H1 (cell line): Measurements from ENCODE around the gene LARP6. TPM values are rescaled to one million over a fixed set of nuclear protein-coding genes. Genes with fewer than 3 reads are reported as not detected.

Experiments used
- CTCF ChIA-PET: fragments of 300-600 bp; sonication (Branson Sonifier 250); formaldehyde crosslinking; loops from one replicate; lab custom pipeline; 2021; ENCODE audit not compliant: partially characterized antibody; lab: Charles Lee
- POLR2A ChIA-PET: fragments of 300-600 bp; sonication (Branson Sonifier 250); formaldehyde crosslinking; loops from one replicate; lab custom pipeline; 2021; ENCODE audit warnings: inconsistent platforms; ENCODE audit not compliant: partially characterized antibody; lab: Charles Lee
- DNase-seq, 2 experiments: peaks; one replicate each; pipeline versions ENCODE4 v3.0.0 to v3.0.0-alpha.2; 2010 to 2022; ENCODE audit warnings: low spot score in 2 of 2, low read depth in 1 of 2, mixed read lengths in 1 of 2
- FAIRE-seq: peaks from 2 replicates; lab custom pipeline; 2011; peaks lifted over from hg19 to GRCh38; lab: Jason Lieb, UNC
- H2AFZ ChIP-seq: 2 replicates; pipeline ENCODE4 v1.8.1; 2012; ENCODE audit warnings: low read length, inconsistent platforms
- H2AK5ac ChIP-seq: 2 replicates; pipeline ENCODE4 v1.6.1; 2013; ENCODE audit warnings: low read depth, low read length
- H2BK120ac ChIP-seq: replicated peaks from 2 replicates; pipeline ENCODE3; 2013; ENCODE audit warnings: low read depth, low read length, inconsistent platforms
- H2BK12ac ChIP-seq: 2 replicates; pipeline ENCODE4 v1.6.1; 2013; ENCODE audit warnings: low read depth, low read length
- H2BK15ac ChIP-seq: 2 replicates; pipeline ENCODE4 v1.6.1; 2013; ENCODE audit warnings: low read length
- H2BK20ac ChIP-seq: 2 replicates; pipeline ENCODE4 v1.6.1; 2013; ENCODE audit warnings: low read length
- H2BK5ac ChIP-seq: 2 replicates; pipeline ENCODE4 v1.6.1; 2013; ENCODE audit warnings: low read depth, low read length
- H3K14ac ChIP-seq: 2 replicates; pipeline ENCODE4 v1.6.1; 2013; ENCODE audit warnings: inconsistent platforms; ENCODE audit not compliant: insufficient read length
- H3K18ac ChIP-seq: 2 replicates; pipeline ENCODE4 v1.6.1; 2013; ENCODE audit warnings: low read length; ENCODE audit errors: extremely low read depth
- H3K23ac ChIP-seq: 2 replicates; pipeline ENCODE4 v1.6.1; 2013; ENCODE audit warnings: inconsistent platforms; ENCODE audit not compliant: insufficient read length
- H3K23me2 ChIP-seq: 2 replicates; pipeline ENCODE4 v1.6.1; 2013; ENCODE audit warnings: low read depth, low read length
- H3K27ac ChIP-seq: 2 replicates; pipeline ENCODE4 v1.6.1; 2011; ENCODE audit warnings: low read depth, low read length, inconsistent platforms
- H3K27me3 ChIP-seq, 4 experiments: replicated peaks in 1 of 4; 1 replicate in 1 of 4; 2 replicates in 3 of 4; pipeline versions ENCODE4 v1.6.1 to v1.8.1; 2011 to 2013; ENCODE audit warnings: low read length in 3 of 4, mild to moderate bottlenecking in 3 of 4, inconsistent platforms in 2 of 4, mixed read lengths in 2 of 4, moderate library complexity in 1 of 4; ENCODE audit not compliant: control insufficient read depth in 3 of 4, insufficient read depth in 3 of 4; ENCODE audit errors: extremely low read depth in 1 of 4
- H3K36me3 ChIP-seq, 4 experiments: 2 replicates each; pipeline versions ENCODE4 v1.6.1 to v1.8.1; 2011 to 2013; ENCODE audit warnings: mild to moderate bottlenecking in 4 of 4, low read length in 3 of 4, moderate library complexity in 2 of 4, control low read depth in 1 of 4, inconsistent platforms in 1 of 4; ENCODE audit not compliant: insufficient read depth in 4 of 4, control insufficient read depth in 2 of 4
- H3K4ac ChIP-seq: replicated peaks from 2 replicates; pipeline ENCODE3; 2013; ENCODE audit warnings: low read length, low read depth, mixed read lengths, inconsistent platforms; ENCODE audit not compliant: insufficient read length
- H3K4me1 ChIP-seq, 4 experiments: replicated peaks in 1 of 4; 1 replicate in 1 of 4; 2 replicates in 3 of 4; pipeline versions ENCODE4 v1.6.1 to v1.8.1; 2011 to 2013; ENCODE audit warnings: low read length in 3 of 4, inconsistent platforms in 2 of 4, mixed read lengths in 1 of 4; ENCODE audit not compliant: insufficient read depth in 4 of 4, control insufficient read depth in 3 of 4
- H3K4me2 ChIP-seq, 2 experiments: 2 replicates each; pipeline versions ENCODE4 v1.6.1 to v1.8.1; 2011 to 2013; ENCODE audit warnings: low read depth in 2 of 2, low read length in 2 of 2, control low read depth in 1 of 2, inconsistent platforms in 1 of 2, mild to moderate bottlenecking in 1 of 2; ENCODE audit not compliant: insufficient read depth in 1 of 2
- H3K4me3 ChIP-seq, 4 experiments: fragments of 200-600, 300-600 bp in 1 of 4; sonication (generic), shearing (Covaris generic), sonication (Bioruptor Twin) in 1 of 4; 2 replicates each; pipeline versions ENCODE4 v1.5.1 to v1.8.1; 2011 to 2016; ENCODE audit warnings: low read length in 4 of 4, low read depth in 3 of 4, control low read depth in 2 of 4, inconsistent platforms in 2 of 4, mild to moderate bottlenecking in 2 of 4, mixed read lengths in 1 of 4, moderate library complexity in 1 of 4; ENCODE audit not compliant: insufficient read depth in 2 of 4; ENCODE audit errors: extremely low read depth in 1 of 4
- H3K56ac ChIP-seq: replicated peaks from 2 replicates; pipeline ENCODE3; 2013; ENCODE audit warnings: low read depth, mild to moderate bottlenecking, mixed read lengths, low read length, inconsistent platforms; ENCODE audit not compliant: insufficient read length
- H3K79me1 ChIP-seq: 2 replicates; pipeline ENCODE4 v1.6.1; 2013; ENCODE audit warnings: low read depth, low read length, control low read depth
- H3K79me2 ChIP-seq, 2 experiments: 2 replicates each; pipeline versions ENCODE4 v1.6.1 to v1.8.1; 2012 to 2013; ENCODE audit warnings: low read length in 2 of 2, mild to moderate bottlenecking in 2 of 2, inconsistent platforms in 1 of 2; ENCODE audit not compliant: insufficient read depth in 2 of 2, control insufficient read depth in 1 of 2
- H3K9ac ChIP-seq, 4 experiments: replicated peaks in 1 of 4; 1 replicate in 1 of 4; 2 replicates in 3 of 4; pipeline versions ENCODE4 v1.6.1 to v1.8.1; 2011 to 2013; ENCODE audit warnings: low read depth in 3 of 4, low read length in 3 of 4, control low read depth in 2 of 4, mild to moderate bottlenecking in 2 of 4, moderate library complexity in 2 of 4, inconsistent platforms in 1 of 4; ENCODE audit errors: extremely low read depth in 1 of 4
- H3K9me3 ChIP-seq, 2 experiments: 2 replicates each; pipeline versions ENCODE4 v1.6.1 to v1.8.1; 2012 to 2013; ENCODE audit warnings: mild to moderate bottlenecking in 2 of 2, moderate library complexity in 2 of 2, control low read depth in 1 of 2, inconsistent platforms in 1 of 2, low read depth in 1 of 2, low read length in 1 of 2, mixed read lengths in 1 of 2; ENCODE audit not compliant: insufficient read depth in 2 of 2
- H4K20me1 ChIP-seq, 2 experiments: replicated peaks in 1 of 2; 2 replicates each; pipeline versions ENCODE3 to v1.8.1; 2011 to 2013; ENCODE audit warnings: inconsistent platforms in 2 of 2, low read length in 2 of 2, mild to moderate bottlenecking in 1 of 2; ENCODE audit not compliant: insufficient read depth in 2 of 2, control insufficient read depth in 1 of 2
- H4K5ac ChIP-seq: 2 replicates; pipeline ENCODE4 v1.6.1; 2013; ENCODE audit warnings: low read length, low read depth, mixed read lengths, inconsistent platforms; ENCODE audit not compliant: insufficient read length
- H4K8ac ChIP-seq: 2 replicates; pipeline ENCODE4 v1.8.0; 2013; ENCODE audit warnings: mild to moderate bottlenecking, moderate library complexity, low read length, inconsistent platforms; ENCODE audit not compliant: insufficient read depth; ENCODE audit errors: extremely low read depth
- H4K91ac ChIP-seq: replicated peaks from 2 replicates; pipeline ENCODE3; 2013; ENCODE audit warnings: low read length, mixed read lengths, inconsistent platforms; ENCODE audit not compliant: insufficient read length
- BCL11A ChIP-seq, 2 experiments: IDR thresholded peaks; one replicate each; pipeline ENCODE4 v1.6.1; 2011; ENCODE audit warnings: low read depth in 2 of 2, low read length in 2 of 2, mild to moderate bottlenecking in 2 of 2
- CREB1 ChIP-seq: IDR thresholded peaks from 2 replicates; pipeline ENCODE4 v1.6.1; 2012; ENCODE audit warnings: inconsistent platforms
- CTBP2 ChIP-seq: IDR thresholded peaks from 2 replicates; pipeline ENCODE4 v1.7.0; 2011; ENCODE audit warnings: borderline replicate concordance, mild to moderate bottlenecking, moderate library complexity, mixed read lengths, low read length; ENCODE audit not compliant: insufficient read depth, insufficient read length
- PHF8 ChIP-seq: fragments of 200-600 bp; sonication (generic); conservative IDR thresholded peaks from 2 replicates; pipeline ENCODE4 v1.7.1; 2012; ENCODE audit warnings: low read depth, mild to moderate bottlenecking, inconsistent platforms, low read length, moderate library complexity
- RFX5 ChIP-seq: IDR thresholded peaks from 2 replicates; pipeline ENCODE4 v1.6.1; 2011; ENCODE audit warnings: low read depth, low read length, improper control_type of control experiment, borderline replicate concordance
- SAP30 ChIP-seq: fragments of 300-600 bp; sonication (generic); IDR thresholded peaks from 2 replicates; pipeline ENCODE4 v1.7.1; 2012; ENCODE audit warnings: low read length, moderate library complexity, mild to moderate bottlenecking, inconsistent platforms; ENCODE audit not compliant: insufficient read depth, insufficient replicate concordance
- WGBS, 2 experiments: shearing (Covaris generic) in 1 of 2; methylation state at CpG; one replicate each; pipeline versions ENCODE4 v1.1.6 to v1.1.7; 2013 to 2015; ENCODE audit warnings: low lambda C conversion rate in 2 of 2, mixed read lengths in 2 of 2, inconsistent platforms in 1 of 2, low coverage in 1 of 2, missing lambda C conversion rate in 1 of 2; ENCODE audit not compliant: insufficient replicate concordance in 2 of 2, insufficient coverage in 1 of 2, insufficient read length in 1 of 2; ENCODE audit errors: extremely low coverage in 1 of 2, missing lambda C conversion rate in 1 of 2; 5-methylcytosine and 5-hydroxymethylcytosine counted together
- polyA plus RNA-seq, 7 experiments: library from polyadenylated mRNA; depleted of rRNA in 3 of 7; stranded (reverse) in 5 of 7; unstranded in 2 of 7; fragments of >200 nt in 5 of 7; fragments of 200-250 nt in 2 of 7; gene quantifications; 1 replicate in 5 of 7; 2 replicates in 1 of 7; 4 replicates in 1 of 7; pipeline versions ENCODE4 v1.2.1 to v1.2.3, GENCODE V29; 2011 to 2013; ENCODE audit warnings: missing spikeins in 2 of 7, mixed read lengths in 2 of 7
- total RNA-seq: library from RNA; stranded (reverse); fragmentation: NEBNext Ultra II Directional; extraction: Animal tissue kit (Norgen Biotek cat#: 25700); gene quantifications from 2 replicates; pipeline ENCODE4 v1.2.1, GENCODE V29; 2021
- TF ChIP-seq, protein P1 (sequence below): IDR thresholded peaks from 2 replicates; pipeline ENCODE4 v1.6.1; 2011; ENCODE audit warnings: low read length, improper control_type of control experiment
- TF ChIP-seq, protein P2 (sequence below): IDR thresholded peaks from 2 replicates; pipeline ENCODE4 v1.6.1; 2012; ENCODE audit warnings: inconsistent platforms

Gene LARP6
- total and polyA plus RNA-seq, 2 of the 8 experiments (the other 6 are each of a cell fraction or from before 2014, with no cell fraction given): 21.0 to 24.7 TPM

DNA sequence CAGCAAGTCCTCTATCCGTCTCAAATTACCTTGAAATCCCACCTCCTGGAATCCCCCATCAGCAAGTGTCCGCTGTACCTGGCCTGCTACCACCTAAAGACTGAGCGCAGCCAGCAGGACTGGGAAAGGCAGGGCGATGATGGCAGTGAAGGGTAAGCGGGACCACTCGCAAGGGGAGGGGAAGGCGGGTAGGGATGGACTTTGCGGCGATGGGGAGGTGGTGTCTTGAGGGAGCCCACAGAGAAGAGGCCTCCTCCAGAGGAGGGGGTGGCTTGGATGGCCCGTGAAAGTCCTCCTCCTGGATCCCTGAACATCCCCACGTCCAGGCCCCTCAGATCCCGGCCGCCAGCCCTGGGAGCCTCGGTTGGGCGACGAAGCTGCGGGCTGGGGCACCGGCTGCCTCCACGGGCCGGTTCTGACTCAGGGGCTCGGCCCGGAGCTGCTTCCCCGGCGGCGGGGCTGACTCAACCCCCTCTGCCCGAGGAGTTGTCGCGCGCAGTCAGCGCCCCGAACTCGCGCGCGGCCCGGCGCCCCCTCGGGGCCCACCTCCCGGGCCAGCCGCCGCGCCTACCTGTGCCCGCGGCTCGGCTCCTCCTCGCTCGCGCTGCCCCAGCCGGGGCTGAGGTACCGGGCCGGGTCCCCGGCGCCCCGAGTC lies 512 bp downstream of the LARP6 start:
- ChIA-PET CTCF (interaction anchor here (0.6 to 2.7 kb wide), 9 partner anchors 15 to 41 kb away, joined by 3 to 13 read pairs (median 5); no protein-coding TSS in a partner anchor), POLR2A (interaction anchor here (0.8 to 2.4 kb wide), 6 partner anchors 10 to 353 kb away, joined by 3 to 10 read pairs (median 4); partner anchors contain the start of gene THAP10)
- Histone ChIP-seq H3K23me2 (peaks cover 10% of the 10 kb centered on the region; the same call in 1 of the 2 replicates), H3K4me2 (peak overlapping the region; percentile 36 to 90), H2BK12ac (no peak overlapping the region), H4K8ac (peak overlapping the region; percentile 81; the same call in 1 of the 2 replicates), H3K9ac (peak overlapping the region; percentile 3 to 79 (median 18); a peak in 4 of 7 replicates), H3K79me2 (peaks cover 0 to 9% of the 10 kb centered on the region in 2 experiments; a peak in 1 of 4 replicates), H2BK20ac (no peak overlapping the region), H3K14ac (no peak overlapping the region), H2AFZ (0 out of 2 replicates have a peak overlapping the region, but pooled peaks have one; percentile 6), H2AK5ac (no peak overlapping the region), H3K4me3 (peak overlapping the region; percentile 70 to 80 (median 73)), H3K4me1 (peaks cover 3 to 8% (median 5%) of the 10 kb centered on the region in 4 experiments; a peak in 4 of 7 replicates), H3K27me3 (0 out of 7 replicates have a peak, but pooled peaks cover 0 to 3% (median 0%) of the 10 kb centered on the region in 4 experiments), H3K56ac (peak overlapping the region; percentile 20), H2BK15ac (no peak overlapping the region), H2BK5ac (no peak overlapping the region), H3K4ac (no peak overlapping the region), H3K23ac (no peak overlapping the region), H4K91ac (peak overlapping the region; percentile 62), H4K20me1 (no peaks in the 10 kb centered on the region), H3K9me3 (no peaks in the 10 kb centered on the region), H3K18ac (peak overlapping the region; percentile 60; the same call in 1 of the 2 replicates), H4K5ac (peak overlapping the region; percentile 82), H2BK120ac (no peak overlapping the region), H3K27ac (no peak overlapping the region; the same call in 1 of the 2 replicates), H3K79me1 (no peaks in the 10 kb centered on the region), H3K36me3 (no peaks in the 10 kb centered on the region)
- FAIRE-seq (no peak), DNase-seq (peak; percentile 46 to 76)
- 0% methylated on average over 39 of the region's 54 CpGs; no CpG with 5 or more reads in 1 of the 2 experiments for WGBS, 2 experiments
- TF ChIP-seq, protein P1, sequence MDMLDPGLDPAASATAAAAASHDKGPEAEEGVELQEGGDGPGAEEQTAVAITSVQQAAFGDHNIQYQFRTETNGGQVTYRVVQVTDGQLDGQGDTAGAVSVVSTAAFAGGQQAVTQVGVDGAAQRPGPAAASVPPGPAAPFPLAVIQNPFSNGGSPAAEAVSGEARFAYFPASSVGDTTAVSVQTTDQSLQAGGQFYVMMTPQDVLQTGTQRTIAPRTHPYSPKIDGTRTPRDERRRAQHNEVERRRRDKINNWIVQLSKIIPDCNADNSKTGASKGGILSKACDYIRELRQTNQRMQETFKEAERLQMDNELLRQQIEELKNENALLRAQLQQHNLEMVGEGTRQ: no peak
- TF ChIP-seq SAP30: no peak
- TF ChIP-seq CTBP2: no peak
- TF ChIP-seq BCL11A (IDR thresholded peaks at IDR 0.05; ENCODE audit: low read depth in 2 of 2, low read length in 2 of 2): no peak
- TF ChIP-seq, protein P2, sequence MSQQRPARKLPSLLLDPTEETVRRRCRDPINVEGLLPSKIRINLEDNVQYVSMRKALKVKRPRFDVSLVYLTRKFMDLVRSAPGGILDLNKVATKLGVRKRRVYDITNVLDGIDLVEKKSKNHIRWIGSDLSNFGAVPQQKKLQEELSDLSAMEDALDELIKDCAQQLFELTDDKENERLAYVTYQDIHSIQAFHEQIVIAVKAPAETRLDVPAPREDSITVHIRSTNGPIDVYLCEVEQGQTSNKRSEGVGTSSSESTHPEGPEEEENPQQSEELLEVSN: no peak
- TF ChIP-seq PHF8: peak; percentile 24; the same call in 1 of the 2 replicates
- TF ChIP-seq RFX5: no peak
- TF ChIP-seq CREB1: no peak
